Endodermal cell (in vitro differentiated cells): ENCODE results near the gene HHIPL2. TPM values are rescaled to one million over a fixed set of nuclear protein-coding genes. Genes with fewer than 3 reads are reported as not detected.

Experiments
- DNase-seq: peaks from one replicate; pipeline ENCODE4 v3.0.0-alpha.2; 2017
- H3K27ac ChIP-seq: 2 replicates; pipeline ENCODE4 v1.5.1; 2013; ENCODE audit warnings: mild to moderate bottlenecking, low read depth, low read length, moderate library complexity
- H3K27me3 ChIP-seq: 2 replicates; pipeline ENCODE4 v1.6.1; 2013; ENCODE audit warnings: mild to moderate bottlenecking, low read length, moderate library complexity; ENCODE audit not compliant: insufficient read depth, control insufficient read depth, poor library complexity, severe bottlenecking
- H3K36me3 ChIP-seq: 2 replicates; pipeline ENCODE4 v1.7.0; 2013; ENCODE audit warnings: mild to moderate bottlenecking, low read length, moderate library complexity; ENCODE audit not compliant: control insufficient read depth, insufficient read depth
- H3K4me1 ChIP-seq: one replicate; pipeline ENCODE4 v1.7.0; 2013; ENCODE audit warnings: low read length; ENCODE audit not compliant: control insufficient read depth, insufficient read depth
- H3K4me3 ChIP-seq: 2 replicates; pipeline ENCODE4 v1.5.1; 2013; ENCODE audit warnings: mild to moderate bottlenecking, low read length, moderate library complexity
- H3K9ac ChIP-seq: 2 replicates; pipeline ENCODE4 v1.6.1; 2013; ENCODE audit warnings: mild to moderate bottlenecking, low read length, moderate library complexity; ENCODE audit not compliant: poor library complexity, severe bottlenecking; ENCODE audit errors: extremely low read depth
- H3K9me3 ChIP-seq: 2 replicates; pipeline ENCODE4 v1.6.1; 2013; ENCODE audit warnings: mild to moderate bottlenecking, low read length, moderate library complexity; ENCODE audit not compliant: control insufficient read depth
- H3K27ac Mint-ChIP-seq: 2 replicates; pipeline ENCODE4 v1.8.0; 2020; ENCODE audit warnings: mixed read lengths
- H3K27me3 Mint-ChIP-seq: 2 replicates; pipeline ENCODE4 v1.8.0; 2021; ENCODE audit warnings: mild to moderate bottlenecking, mixed read lengths; ENCODE audit not compliant: insufficient read depth
- H3K36me3 Mint-ChIP-seq: 2 replicates; pipeline ENCODE4 v1.8.0; 2020; ENCODE audit warnings: low read depth, mixed read lengths
- H3K4me1 Mint-ChIP-seq: 2 replicates; pipeline ENCODE4 v1.8.0; 2020; ENCODE audit warnings: mixed read lengths
- H3K4me3 Mint-ChIP-seq: 2 replicates; pipeline ENCODE4 v1.8.0; 2020; ENCODE audit warnings: mild to moderate bottlenecking, moderate library complexity, mixed read lengths
- H3K9me3 Mint-ChIP-seq: 2 replicates; pipeline ENCODE4 v1.8.0; 2020; ENCODE audit warnings: mild to moderate bottlenecking, mixed read lengths
- WGBS, 2 experiments: methylation state at CpG; one replicate each; pipeline versions ENCODE4 v1.1.5 to v1.1.7; 2013; ENCODE audit warnings: missing lambda C conversion rate in 2 of 2, mixed read lengths in 1 of 2; ENCODE audit not compliant: insufficient coverage in 1 of 2, insufficient read length in 1 of 2; 5-methylcytosine and 5-hydroxymethylcytosine counted together
- total RNA-seq, 2 donors: library from RNA; stranded (reverse); fragmentation: NEBNext Ultra II Directional in 1 of 2; extraction: Animal tissue kit (Norgen Biotek cat#: 25700) in 1 of 2; gene quantifications; 2 replicates in 1 of 2; 3 replicates in 1 of 2; pipeline ENCODE4 v1.2.1, GENCODE V29; 2021
- TF ChIP-seq, protein P1 (sequence below): fragments of 200-600 bp; sonication (generic); conservative IDR thresholded peaks from 2 replicates; pipeline ENCODE4 v1.5.0; 2021; ENCODE audit warnings: antibody characterized with exemption, mild to moderate bottlenecking

The HHIPL2 gene
- total RNA-seq, 2 donors from 2014 or later: 0.49 to 1.6 TPM

DNA sequence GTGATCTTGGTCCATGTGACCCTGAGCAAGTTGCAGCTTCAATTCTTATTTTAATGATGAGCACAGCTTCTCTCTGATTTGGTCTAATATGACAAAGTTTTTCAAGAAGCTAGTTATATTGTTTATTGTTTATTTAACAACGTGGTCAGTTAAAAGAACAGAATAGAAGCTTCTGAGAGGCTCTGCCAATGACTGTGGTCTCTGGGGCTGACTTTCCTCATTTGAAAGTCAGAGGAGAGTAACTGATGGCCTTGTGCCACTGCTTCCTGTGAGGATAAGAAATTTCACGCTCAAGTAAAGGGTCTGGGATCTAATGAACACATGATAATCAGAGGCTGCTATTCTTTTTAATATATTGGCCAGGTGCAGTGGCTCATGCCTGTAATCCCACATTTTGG is 7.3 kb downstream of the HHIPL2 start:
- WGBS, 2 experiments: 84 to 100% methylated on average over 2 of the region's 2 CpGs
- H3K27ac ChIP-seq: no peak overlapping the region

DNA sequence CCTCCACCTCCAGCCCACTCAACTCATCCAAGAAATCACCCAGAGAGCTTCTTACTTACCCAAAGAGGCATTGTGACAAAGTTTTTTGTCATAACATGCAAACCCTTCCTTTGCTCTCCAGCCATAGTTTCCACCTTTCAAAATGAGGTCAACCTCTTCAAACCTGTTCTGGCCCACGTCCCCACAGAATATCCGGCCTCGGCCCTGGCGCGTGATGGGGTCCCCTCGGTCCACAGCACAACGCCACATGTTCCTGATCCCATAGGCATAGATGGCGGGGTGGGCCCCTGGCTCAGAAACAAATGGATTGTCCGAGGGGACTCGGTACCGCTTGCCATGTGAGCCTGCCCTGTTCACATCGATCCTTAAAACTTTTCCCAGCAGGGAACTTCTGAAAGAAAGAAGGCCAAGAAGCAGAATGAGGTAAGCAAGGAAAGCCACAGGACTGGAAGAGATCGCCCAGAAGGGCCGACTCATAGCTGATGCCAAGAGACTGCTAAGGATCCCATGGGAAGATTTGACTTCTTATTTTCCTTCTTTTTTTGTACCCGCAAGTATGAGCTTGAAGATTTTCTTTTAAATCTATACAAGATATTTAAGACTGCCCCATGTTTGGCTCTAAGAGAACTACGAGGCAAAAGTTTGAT is 7.8 kb downstream of the HHIPL2 start:
- 95% methylated on average over 15 to 16 of the region's 16 CpGs for WGBS, 2 experiments
- no peaks in the 10 kb centered on the region for H3K4me1 ChIP-seq
- Mint-ChIP-seq H3K4me1 (peaks cover under 1% of the 10 kb centered on the region), H3K27ac (no peak overlapping the region), H3K9me3 (no peaks in the 10 kb centered on the region), H3K4me3 (no peak overlapping the region), H3K36me3 (no peaks in the 10 kb centered on the region), H3K27me3 (peaks cover 2% of the 10 kb centered on the region)
- H3K9ac ChIP-seq: no peak overlapping the region
- no peaks in the 10 kb centered on the region for H3K9me3 ChIP-seq
- H3K27ac ChIP-seq: no peak overlapping the region
- H3K4me3 ChIP-seq: no peak overlapping the region
- H3K36me3 ChIP-seq: no peaks in the 10 kb centered on the region
- no peaks in the 10 kb centered on the region for H3K27me3 ChIP-seq
- TF ChIP-seq, protein P1, sequence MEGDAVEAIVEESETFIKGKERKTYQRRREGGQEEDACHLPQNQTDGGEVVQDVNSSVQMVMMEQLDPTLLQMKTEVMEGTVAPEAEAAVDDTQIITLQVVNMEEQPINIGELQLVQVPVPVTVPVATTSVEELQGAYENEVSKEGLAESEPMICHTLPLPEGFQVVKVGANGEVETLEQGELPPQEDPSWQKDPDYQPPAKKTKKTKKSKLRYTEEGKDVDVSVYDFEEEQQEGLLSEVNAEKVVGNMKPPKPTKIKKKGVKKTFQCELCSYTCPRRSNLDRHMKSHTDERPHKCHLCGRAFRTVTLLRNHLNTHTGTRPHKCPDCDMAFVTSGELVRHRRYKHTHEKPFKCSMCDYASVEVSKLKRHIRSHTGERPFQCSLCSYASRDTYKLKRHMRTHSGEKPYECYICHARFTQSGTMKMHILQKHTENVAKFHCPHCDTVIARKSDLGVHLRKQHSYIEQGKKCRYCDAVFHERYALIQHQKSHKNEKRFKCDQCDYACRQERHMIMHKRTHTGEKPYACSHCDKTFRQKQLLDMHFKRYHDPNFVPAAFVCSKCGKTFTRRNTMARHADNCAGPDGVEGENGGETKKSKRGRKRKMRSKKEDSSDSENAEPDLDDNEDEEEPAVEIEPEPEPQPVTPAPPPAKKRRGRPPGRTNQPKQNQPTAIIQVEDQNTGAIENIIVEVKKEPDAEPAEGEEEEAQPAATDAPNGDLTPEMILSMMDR: no peak
- DNase-seq: no peak

More for the DNA sequence above, 7.3 kb downstream of the HHIPL2 start:
- Histone ChIP-seq H3K4me1 (no peaks in the 10 kb centered on the region), H3K36me3 (no peaks in the 10 kb centered on the region), H3K4me3 (no peak overlapping the region), H3K9me3 (no peaks in the 10 kb centered on the region), H3K9ac (no peak overlapping the region), H3K27me3 (no peaks in the 10 kb centered on the region)
- no peak for DNase-seq
- Mint-ChIP-seq H3K9me3 (no peaks in the 10 kb centered on the region), H3K36me3 (no peaks in the 10 kb centered on the region), H3K4me3 (no peak overlapping the region), H3K4me1 (peaks cover 3% of the 10 kb centered on the region), H3K27ac (no peak overlapping the region), H3K27me3 (no peaks in the 10 kb centered on the region)
- TF ChIP-seq, protein P1: no peak

DNA sequence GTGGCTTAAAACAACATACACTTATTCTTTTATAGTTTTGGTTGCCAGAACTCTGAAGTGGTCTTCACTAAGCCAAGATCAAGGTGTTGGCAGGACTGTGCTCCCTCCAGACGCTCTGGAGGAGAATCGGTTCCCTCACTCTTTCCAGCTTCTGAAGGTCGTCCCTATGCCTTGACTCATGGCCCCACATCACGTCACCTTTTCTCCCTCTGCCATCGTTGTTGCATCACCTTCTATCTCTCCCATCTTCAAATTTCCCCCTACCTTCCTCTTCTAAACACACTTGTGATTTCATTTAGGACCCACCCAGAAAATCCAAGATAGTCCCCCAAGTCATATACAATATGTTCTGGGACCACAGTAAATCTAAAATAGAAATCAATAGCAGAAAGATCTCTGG is 12.4 kb downstream of the HHIPL2 start:
- Histone ChIP-seq H3K9me3 (no peaks in the 10 kb centered on the region), H3K4me1 (no peaks in the 10 kb centered on the region), H3K4me3 (no peak overlapping the region), H3K9ac (no peak overlapping the region), H3K36me3 (no peaks in the 10 kb centered on the region), H3K27ac (no peak overlapping the region), H3K27me3 (no peaks in the 10 kb centered on the region)
- no peak overlapping the region for H3K4me3 Mint-ChIP-seq
- TF ChIP-seq, protein P1: no peak
- 86 to 87% methylated on average over 1 to 5 of the region's 5 CpGs for WGBS, 2 experiments
- no peak overlapping the region for H3K27ac Mint-ChIP-seq
- H3K36me3 Mint-ChIP-seq: no peaks in the 10 kb centered on the region
- peaks cover 3% of the 10 kb centered on the region for H3K27me3 Mint-ChIP-seq
- no peaks in the 10 kb centered on the region for H3K4me1 Mint-ChIP-seq
- H3K9me3 Mint-ChIP-seq: no peaks in the 10 kb centered on the region
- no peak for DNase-seq
